Choroid plexus epithelial cell (primary cell): ENCODE results near the gene CDKL4.

ENCODE experiments used
- DNase-seq: peaks from one replicate; pipeline ENCODE4 v3.0.0-alpha.2; 2010; ENCODE audit warnings: low read depth
- H3K4me3 ChIP-seq: 2 replicates; pipeline ENCODE4 v1.5.1; 2011; ENCODE audit warnings: low read depth, mild to moderate bottlenecking, control low read depth, low read length, moderate library complexity
- TF ChIP-seq, protein P1 (sequence below): conservative IDR thresholded peaks from 2 replicates; pipeline ENCODE4 v1.5.1; 2011; ENCODE audit warnings: low read depth, mild to moderate bottlenecking, control low read depth, inconsistent platforms, low read length, moderate library complexity

The CDKL4 gene

DNA sequence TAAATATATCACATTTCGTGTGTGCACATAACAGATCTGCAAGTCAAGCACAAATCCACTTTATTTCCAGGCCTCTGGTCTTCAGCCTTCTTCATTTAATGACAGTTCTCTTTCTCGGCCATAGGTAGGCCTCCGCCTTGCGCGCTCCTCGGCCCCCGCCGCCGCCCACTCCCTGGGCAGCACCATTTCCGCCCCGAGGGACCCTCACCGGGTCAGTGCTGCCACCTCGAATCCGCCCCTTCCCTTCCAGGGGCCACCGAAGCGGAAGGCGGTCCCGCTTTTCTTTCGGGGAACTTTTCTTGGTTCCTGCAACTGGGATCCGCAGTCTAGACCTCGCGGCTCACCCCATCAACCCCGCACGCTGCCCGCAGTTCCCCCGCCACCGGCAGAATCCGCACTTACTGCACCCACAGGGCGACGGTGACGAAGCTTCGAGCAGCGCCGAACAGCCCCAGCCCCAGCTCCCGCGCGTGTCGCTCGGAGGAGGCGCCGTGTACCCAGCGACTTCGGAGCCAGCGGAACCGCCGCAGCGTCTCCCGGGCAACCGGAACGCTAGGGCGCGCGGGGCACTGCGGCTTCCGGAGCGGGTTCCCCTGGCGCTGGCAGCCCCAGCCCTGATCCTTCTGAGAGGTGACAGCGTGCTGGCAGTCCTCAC lies at the start of gene CDKL4:
CDKL4 (minus strand) TSS at position 502 of the 655 bp plus-strand sequence.
- peak within 1 kb of the TSS; percentile 54 for H3K4me3 ChIP-seq
- no peak for DNase-seq
- TF ChIP-seq, protein P1, sequence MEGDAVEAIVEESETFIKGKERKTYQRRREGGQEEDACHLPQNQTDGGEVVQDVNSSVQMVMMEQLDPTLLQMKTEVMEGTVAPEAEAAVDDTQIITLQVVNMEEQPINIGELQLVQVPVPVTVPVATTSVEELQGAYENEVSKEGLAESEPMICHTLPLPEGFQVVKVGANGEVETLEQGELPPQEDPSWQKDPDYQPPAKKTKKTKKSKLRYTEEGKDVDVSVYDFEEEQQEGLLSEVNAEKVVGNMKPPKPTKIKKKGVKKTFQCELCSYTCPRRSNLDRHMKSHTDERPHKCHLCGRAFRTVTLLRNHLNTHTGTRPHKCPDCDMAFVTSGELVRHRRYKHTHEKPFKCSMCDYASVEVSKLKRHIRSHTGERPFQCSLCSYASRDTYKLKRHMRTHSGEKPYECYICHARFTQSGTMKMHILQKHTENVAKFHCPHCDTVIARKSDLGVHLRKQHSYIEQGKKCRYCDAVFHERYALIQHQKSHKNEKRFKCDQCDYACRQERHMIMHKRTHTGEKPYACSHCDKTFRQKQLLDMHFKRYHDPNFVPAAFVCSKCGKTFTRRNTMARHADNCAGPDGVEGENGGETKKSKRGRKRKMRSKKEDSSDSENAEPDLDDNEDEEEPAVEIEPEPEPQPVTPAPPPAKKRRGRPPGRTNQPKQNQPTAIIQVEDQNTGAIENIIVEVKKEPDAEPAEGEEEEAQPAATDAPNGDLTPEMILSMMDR = no peak

DNA sequence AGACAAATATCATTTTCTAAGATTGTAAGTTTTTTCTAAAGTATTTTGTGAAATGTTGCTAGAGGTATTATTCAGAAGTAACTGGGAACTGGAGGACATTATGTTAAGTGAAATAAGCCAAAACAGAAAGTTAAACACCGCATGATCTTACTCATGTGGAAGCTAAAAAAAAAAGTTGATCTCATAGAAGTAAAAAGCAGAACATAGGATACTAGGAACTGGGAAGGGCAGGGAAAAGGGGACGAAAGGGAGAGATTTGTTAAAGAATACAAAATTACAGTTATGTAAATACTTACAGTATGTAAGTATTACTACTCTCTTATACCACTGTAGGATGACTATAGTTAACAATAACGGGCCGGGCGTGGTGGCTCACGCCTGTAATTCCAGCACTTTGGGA lies 46.7 kb upstream of the CDKL4 start:
- no peak for DNase-seq
- TF ChIP-seq, protein P1 = no peak
- H3K4me3 ChIP-seq = no peak overlapping the region

DNA sequence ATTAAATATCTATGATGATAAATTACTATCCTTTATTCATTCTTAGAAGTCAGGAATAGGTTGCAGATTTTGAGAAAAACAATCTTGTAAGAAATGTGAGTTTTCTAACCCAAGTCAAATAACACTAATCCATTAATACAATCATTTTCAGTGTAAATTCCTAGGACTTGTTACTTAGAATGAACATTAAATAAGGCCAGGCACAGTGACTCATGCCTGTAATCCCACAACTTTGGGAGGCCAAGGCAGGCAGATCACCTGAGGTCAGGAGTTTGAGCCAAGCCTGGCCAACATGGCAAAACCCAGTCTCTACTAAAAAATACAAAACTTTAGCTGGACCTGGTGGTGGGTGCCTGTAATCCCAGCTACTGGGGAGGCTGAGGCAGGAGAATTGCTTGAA lies 45.8 kb upstream of the CDKL4 start:
- peak; percentile 38 for DNase-seq
- TF ChIP-seq, protein P1 = no peak
- H3K4me3 ChIP-seq = no peak overlapping the region

DNA sequence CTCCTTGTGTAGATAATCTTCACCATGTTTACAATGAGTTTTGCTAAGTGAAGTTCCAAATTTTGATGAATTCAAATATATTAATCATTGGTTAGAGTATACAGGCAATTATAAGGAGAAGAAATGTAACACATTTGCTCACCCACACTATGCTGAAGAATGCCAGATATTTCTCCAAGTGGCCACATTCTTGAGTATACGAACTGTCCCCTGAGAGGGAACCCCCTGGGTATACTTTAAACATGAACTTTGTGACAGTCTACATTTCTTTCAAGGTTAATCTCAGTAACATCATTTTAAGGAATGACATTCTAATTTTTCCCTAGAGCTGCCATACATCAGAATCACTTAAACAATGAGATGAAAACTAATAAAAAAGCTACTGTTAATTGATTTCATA lies 39.8 kb upstream of the CDKL4 start:
- H3K4me3 ChIP-seq = no peak overlapping the region
- DNase-seq = peak; percentile 26
- TF ChIP-seq, protein P1 = no peak

DNA sequence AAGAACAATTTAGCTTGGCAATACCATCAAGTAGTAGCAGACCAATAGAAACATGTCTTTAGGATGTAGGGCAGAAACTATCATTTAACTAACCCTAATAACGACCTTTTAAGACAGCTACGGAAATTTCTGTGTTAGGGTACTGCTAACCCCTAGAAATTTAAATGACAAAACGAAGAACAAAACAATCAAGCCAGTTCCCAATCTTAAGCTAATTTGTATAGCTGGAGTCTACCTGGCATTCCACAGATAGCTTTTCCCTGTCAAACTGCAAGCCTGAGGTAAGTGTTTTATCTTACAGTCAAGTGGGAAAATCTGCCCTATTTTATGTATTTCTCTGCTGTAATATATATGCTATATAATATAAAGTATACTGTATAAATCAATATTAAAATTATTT lies 37.6 kb upstream of the CDKL4 start:
- DNase-seq = no peak
- TF ChIP-seq, protein P1 = no peak
- H3K4me3 ChIP-seq = no peak overlapping the region

DNA sequence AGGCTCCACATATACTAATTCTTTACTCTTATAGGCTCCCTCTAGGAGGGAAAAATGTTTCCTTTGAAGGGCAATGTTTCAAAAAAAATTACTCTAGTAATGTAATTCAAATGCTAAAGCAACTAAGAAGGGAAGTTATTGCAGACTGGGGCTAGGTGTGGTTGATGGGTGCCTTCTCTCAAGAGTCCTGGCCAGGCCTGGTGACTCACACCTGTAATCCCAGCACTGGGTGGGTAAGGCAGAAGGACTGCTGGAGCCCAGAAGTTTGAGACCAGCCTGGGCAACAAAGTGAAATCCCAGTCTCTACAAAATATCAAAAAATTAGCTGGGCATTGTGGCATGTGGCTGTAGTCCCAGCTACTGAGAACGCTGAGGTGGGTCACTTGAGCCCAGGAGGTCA lies 31.2 kb upstream of the CDKL4 start:
- TF ChIP-seq, protein P1 = no peak
- DNase-seq = no peak
- H3K4me3 ChIP-seq = no peak overlapping the region

DNA sequence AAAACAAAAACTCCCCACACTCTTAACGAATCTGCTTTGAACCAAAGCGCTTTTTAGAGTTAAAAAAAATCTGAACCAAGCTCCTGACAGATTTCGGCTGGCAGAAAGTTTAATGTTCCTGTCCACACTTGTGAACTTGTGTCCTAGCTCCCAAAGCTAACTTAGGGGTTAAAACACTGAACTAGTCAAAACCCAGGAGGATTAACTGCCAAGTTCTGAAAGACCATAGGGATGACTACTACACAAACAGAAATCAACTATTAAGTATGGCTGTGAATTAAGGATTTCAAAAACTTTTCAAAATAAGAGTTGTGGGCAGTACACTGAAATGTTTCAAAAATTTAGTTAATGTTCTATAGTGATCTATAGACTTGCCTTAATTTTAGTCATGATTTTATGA lies 26.2 kb upstream of the CDKL4 start:
- TF ChIP-seq, protein P1 = no peak
- no peak for DNase-seq
- no peak overlapping the region for H3K4me3 ChIP-seq
